Activated CD4-positive, alpha-beta T cell treated with anti-CD3 and anti-CD28 coated beads for 36 hours (primary cell): Measurements from ENCODE around the gene SORCS2. TPM values are rescaled to one million over a fixed set of nuclear protein-coding genes. Genes with fewer than 3 reads are reported as not detected.
A peak's percentile ranks its signal among the peaks of the same experiment; 100 is the strongest.

Source experiments
- ATAC-seq: fragments of 200-7000 bp; cut with Tn5 transposase; one replicate; pipeline ENCODE4 v1.10.0; 2021; ENCODE audit warnings: mild to moderate bottlenecking, moderate library complexity
- CTCF ChIA-PET: fragments of 350-600 bp; sonication (Branson Sonifier 250); formaldehyde crosslinking; loops from one replicate; lab custom pipeline; 2021; ENCODE audit warnings: antibody characterized with exemption; lab: Charles Lee
- POLR2A ChIA-PET: fragments of 350-600 bp; sonication (Branson Sonifier 250); formaldehyde crosslinking; loops from one replicate; lab custom pipeline; 2021; ENCODE audit warnings: antibody characterized with exemption, inconsistent platforms; lab: Charles Lee
- DNase-seq: peaks from one replicate; pipeline ENCODE4 v3.0.0-alpha.2; 2020
- H3K27ac Mint-ChIP-seq: one replicate; pipeline ENCODE4 v1.8.0; 2021; ENCODE audit warnings: mixed read lengths
- H3K27me3 Mint-ChIP-seq: one replicate; pipeline ENCODE4 v1.8.0; 2021; ENCODE audit warnings: mixed read lengths
- H3K36me3 Mint-ChIP-seq: one replicate; pipeline ENCODE4 v1.8.0; 2021; ENCODE audit warnings: low read depth, mixed read lengths
- H3K4me1 Mint-ChIP-seq: one replicate; pipeline ENCODE4 v1.8.0; 2021; ENCODE audit warnings: mixed read lengths
- H3K4me3 Mint-ChIP-seq: one replicate; pipeline ENCODE4 v1.8.0; 2021; ENCODE audit warnings: mild to moderate bottlenecking, moderate library complexity, mixed read lengths
- H3K9me3 Mint-ChIP-seq: one replicate; pipeline ENCODE4 v1.8.0; 2021; ENCODE audit warnings: low read depth, mixed read lengths
- intact Hi-C, 2 experiments: fragments of 100-400 bp; cut with DNase I in 1 of 2; cut with micrococcal nuclease in 1 of 2; formaldehyde crosslinking; loops; one replicate each; pipeline versions ENCODE4 v1.14.2 to v1.15.1; 2022 to 2024; cut with DNase I, micrococcal nuclease
- total RNA-seq, 2 experiments: library from RNA; stranded (reverse); gene quantifications; one replicate each; pipeline ENCODE4 v1.2.3, GENCODE V29; 2021

The SORCS2 gene
- total RNA-seq, 2 experiments from 2014 or later = 0.04 TPM; not detected in 1

GRCh38 chr4:7739918-7740865 is 547.9 kb downstream of the SORCS2 start:
- ChIA-PET CTCF (interaction anchor here (0.6 kb wide), 1 partner anchor 155 kb away, joined by 4 read pairs; no protein-coding TSS in a partner anchor), POLR2A (no interaction called here)
- no peak for DNase-seq

GRCh38 chr4:7740866-7741525 is 548.7 kb downstream of the SORCS2 start:
- ChIA-PET POLR2A (no interaction called here), CTCF (no interaction called here)
- Mint-ChIP-seq H3K36me3 (no peaks in the 10 kb centered on the region), H3K27me3 (no peaks in the 10 kb centered on the region), H3K27ac (no peak overlapping the region), H3K4me3 (no peak overlapping the region), H3K4me1 (peaks cover 3% of the 10 kb centered on the region), H3K9me3 (no peaks in the 10 kb centered on the region)
- no peak for ATAC-seq
- DNase-seq = no peak
- intact Hi-C loops = no loop called here

More at GRCh38 chr4:7739918-7740865, 547.9 kb downstream of the SORCS2 start:
- intact Hi-C loops = no loop called here
- no peak for ATAC-seq
- no peak overlapping the region for H3K27ac Mint-ChIP-seq
- no peak overlapping the region for H3K4me3 Mint-ChIP-seq
- H3K27me3 Mint-ChIP-seq = no peaks in the 10 kb centered on the region
- no peaks in the 10 kb centered on the region for H3K36me3 Mint-ChIP-seq
- H3K9me3 Mint-ChIP-seq = no peaks in the 10 kb centered on the region
- H3K4me1 Mint-ChIP-seq = peaks cover 3% of the 10 kb centered on the region

- CTCF ChIA-PET = no interaction called here
- Mint-ChIP-seq H3K27me3 (no peaks in the 10 kb centered on the region), H3K4me3 (no peak overlapping the region), H3K36me3 (no peaks in the 10 kb centered on the region), H3K4me1 (peaks cover 3% of the 10 kb centered on the region), H3K9me3 (no peaks in the 10 kb centered on the region), H3K27ac (no peak overlapping the region)
- no peak for ATAC-seq
- no peak for DNase-seq
- intact Hi-C loops = no loop called here
- POLR2A ChIA-PET = no interaction called here
These were observed 549.8 kb downstream of the SORCS2 start for GRCh38 chr4:7741946-7742806.

- intact Hi-C loops = no loop called here
- Mint-ChIP-seq H3K27me3 (no peaks in the 10 kb centered on the region), H3K36me3 (no peaks in the 10 kb centered on the region), H3K9me3 (no peaks in the 10 kb centered on the region), H3K4me3 (no peak overlapping the region), H3K27ac (no peak overlapping the region), H3K4me1 (peaks cover 3% of the 10 kb centered on the region)
- DNase-seq (no peak), ATAC-seq (no peak)
- CTCF ChIA-PET = no interaction called here
- POLR2A ChIA-PET = no interaction called here
These were observed 550.5 kb downstream of the SORCS2 start for GRCh38 chr4:7742807-7743280.

- no peak overlapping the region for H3K27ac Mint-ChIP-seq
- DNase-seq (no peak), ATAC-seq (no peak)
- peaks cover 8% of the 10 kb centered on the region for H3K4me1 Mint-ChIP-seq
- no peaks in the 10 kb centered on the region for H3K36me3 Mint-ChIP-seq
- no peaks in the 10 kb centered on the region for H3K27me3 Mint-ChIP-seq
- intact Hi-C loops = no loop called here
- no peak overlapping the region for H3K4me3 Mint-ChIP-seq
- H3K9me3 Mint-ChIP-seq = no peaks in the 10 kb centered on the region
- POLR2A ChIA-PET = no interaction called here
- CTCF ChIA-PET = interaction anchor here (1.0 to 1.5 kb wide), 2 partner anchors 18 to 24 kb away, joined by 3 to 4 read pairs; no protein-coding TSS in a partner anchor
These were observed 551.9 kb downstream of the SORCS2 start for GRCh38 chr4:7744142-7744804.

GRCh38 chr4:7745301-7745885 is 553.1 kb downstream of the SORCS2 start:
- CTCF ChIA-PET = no interaction called here
- POLR2A ChIA-PET = no interaction called here
- ATAC-seq (no peak), DNase-seq (no peak)
- Mint-ChIP-seq H3K27me3 (no peaks in the 10 kb centered on the region), H3K9me3 (no peaks in the 10 kb centered on the region), H3K27ac (no peak overlapping the region), H3K36me3 (no peaks in the 10 kb centered on the region), H3K4me3 (no peak overlapping the region), H3K4me1 (peaks cover 18% of the 10 kb centered on the region)
- intact Hi-C loops = no loop called here

GRCh38 chr4:7746351-7747061 is 554.2 kb downstream of the SORCS2 start:
- peaks cover 22% of the 10 kb centered on the region for H3K4me1 Mint-ChIP-seq

GRCh38 chr4:7747062-7747385 is 554.7 kb downstream of the SORCS2 start:
- Mint-ChIP-seq H3K9me3 (no peaks in the 10 kb centered on the region), H3K36me3 (no peaks in the 10 kb centered on the region), H3K27ac (no peak overlapping the region), H3K27me3 (no peaks in the 10 kb centered on the region), H3K4me3 (no peak overlapping the region), H3K4me1 (peaks cover 22% of the 10 kb centered on the region)
- ChIA-PET POLR2A (interaction anchor here (0.6 kb wide), 1 partner anchor 117 kb away, joined by 3 read pairs; no protein-coding TSS in a partner anchor), CTCF (no interaction called here)
- ATAC-seq (no peak), DNase-seq (no peak)
- intact Hi-C loops = no loop called here

More at GRCh38 chr4:7746351-7747061, 554.2 kb downstream of the SORCS2 start:
- Mint-ChIP-seq H3K27ac (no peak overlapping the region), H3K27me3 (no peaks in the 10 kb centered on the region), H3K4me3 (no peak overlapping the region), H3K36me3 (no peaks in the 10 kb centered on the region), H3K9me3 (no peaks in the 10 kb centered on the region)
- intact Hi-C loops = no loop called here
- DNase-seq (no peak), ATAC-seq (no peak)
- ChIA-PET POLR2A (interaction anchor here (0.6 kb wide), 1 partner anchor 117 kb away, joined by 3 read pairs; no protein-coding TSS in a partner anchor), CTCF (no interaction called here)

GRCh38 chr4:7747566-7747965 is 555.2 kb downstream of the SORCS2 start:
- POLR2A ChIA-PET = no interaction called here
- no peaks in the 10 kb centered on the region for H3K27me3 Mint-ChIP-seq
- CTCF ChIA-PET = no interaction called here
- no peak overlapping the region for H3K27ac Mint-ChIP-seq
- H3K4me3 Mint-ChIP-seq = no peak overlapping the region
- DNase-seq (no peak), ATAC-seq (no peak)
- H3K4me1 Mint-ChIP-seq = peaks cover 22% of the 10 kb centered on the region
- no peaks in the 10 kb centered on the region for H3K36me3 Mint-ChIP-seq
- H3K9me3 Mint-ChIP-seq = no peaks in the 10 kb centered on the region
- intact Hi-C loops = no loop called here

- POLR2A ChIA-PET = no interaction called here
- CTCF ChIA-PET = interaction anchor here (1.0 to 1.2 kb wide), 3 partner anchors 18 to 55 kb away, joined by 3 to 6 read pairs (median 3); no protein-coding TSS in a partner anchor
- Mint-ChIP-seq H3K4me1 (peaks cover 19% of the 10 kb centered on the region), H3K27me3 (no peaks in the 10 kb centered on the region), H3K9me3 (no peaks in the 10 kb centered on the region), H3K27ac (peak overlapping the region; percentile 90), H3K36me3 (no peaks in the 10 kb centered on the region), H3K4me3 (no peak overlapping the region)
- intact Hi-C loops = no loop called here
- no peak for ATAC-seq
- no peak for DNase-seq
These were observed 558.2 kb downstream of the SORCS2 start for GRCh38 chr4:7750523-7750922.
